ENCODE results near the gene CYS1. TPM values are rescaled to one million over a fixed set of nuclear protein-coding genes. Genes with fewer than 3 reads are reported as not detected.
A peak's percentile ranks its signal among the peaks of the same experiment; 100 is the strongest.

CYS1 gene
- total RNA-seq, 2 donors from 2014 or later, result 0.45 TPM; not detected in 1

- no peak overlapping the region for H3K27ac Mint-ChIP-seq
- peaks cover 6% of the 10 kb centered on the region for H3K36me3 Mint-ChIP-seq
- no peaks in the 10 kb centered on the region for H3K9me3 Mint-ChIP-seq
- H3K4me1 Mint-ChIP-seq (ENCODE audit: low read depth in 2 of 2), result no peaks in the 10 kb centered on the region
- H3K4me3 Mint-ChIP-seq, result no peak overlapping the region
- DNase-seq (ENCODE audit: low spot score), result no peak
- no peak for ATAC-seq
- H3K27me3 Mint-ChIP-seq, result no peaks in the 10 kb centered on the region
These were observed 21.8 kb downstream of the CYS1 start for GRCh38 chr2:10058251-10059015.

DNA sequence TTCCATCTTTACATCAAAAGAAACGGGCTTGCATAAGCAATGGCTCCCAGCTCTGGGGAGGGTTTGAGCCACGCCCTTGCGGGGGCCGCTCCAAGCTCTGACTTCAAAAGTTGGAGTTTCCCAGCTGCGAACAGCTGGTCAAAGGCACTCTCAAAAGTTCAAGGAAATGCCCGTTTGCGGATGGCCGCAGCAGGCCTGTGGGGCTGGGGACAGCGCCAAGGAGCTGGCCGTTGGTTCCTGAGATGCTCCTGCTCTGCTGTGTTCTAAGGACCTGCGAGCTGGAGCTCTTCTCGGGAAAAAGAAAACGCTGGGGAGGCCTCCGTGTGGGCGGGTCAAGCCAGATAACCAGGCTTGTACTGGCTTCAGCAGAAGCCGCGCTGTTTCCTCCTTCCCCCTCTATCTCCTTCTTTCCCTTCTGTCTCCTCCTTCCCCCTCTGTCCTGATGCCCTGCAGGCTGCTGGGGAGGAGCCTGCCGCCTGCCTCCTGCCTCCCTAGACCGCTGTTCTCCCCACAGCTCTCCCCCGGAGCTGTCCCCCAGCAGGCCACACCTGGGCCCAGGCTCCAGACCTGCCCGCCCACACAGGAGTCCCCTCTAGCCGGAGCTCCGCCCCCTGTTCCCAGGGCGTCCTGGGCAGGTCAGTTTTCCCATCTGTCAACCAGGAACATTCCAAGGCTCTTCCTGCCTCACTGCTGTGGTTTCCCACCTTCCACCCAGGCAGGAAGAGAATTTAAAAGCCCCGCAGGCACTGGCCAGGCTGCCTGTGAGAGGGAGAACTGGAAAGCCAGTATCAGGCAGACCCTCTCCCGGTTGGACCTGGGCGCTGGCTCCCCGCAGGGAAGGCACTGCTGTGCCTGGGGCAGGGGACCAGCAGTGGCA, 22.7 kb downstream of the CYS1 start:
- H3K27ac Mint-ChIP-seq, result no peak overlapping the region
- no peak overlapping the region for H3K4me3 Mint-ChIP-seq
- no peaks in the 10 kb centered on the region for H3K27me3 Mint-ChIP-seq
- H3K9me3 Mint-ChIP-seq, result no peaks in the 10 kb centered on the region
- DNase-seq (ENCODE audit: low spot score), result no peak
- ATAC-seq, result no peak
- peaks cover 6% of the 10 kb centered on the region for H3K36me3 Mint-ChIP-seq
- no peaks in the 10 kb centered on the region for H3K4me1 Mint-ChIP-seq (ENCODE audit: low read depth in 2 of 2)

GRCh38 chr2:10056439-10056838, 23.8 kb downstream of the CYS1 start:
- Mint-ChIP-seq H3K36me3 (peaks cover 6% of the 10 kb centered on the region), H3K4me1 (ENCODE audit: low read depth in 2 of 2) (no peaks in the 10 kb centered on the region), H3K4me3 (no peak overlapping the region), H3K27me3 (no peaks in the 10 kb centered on the region), H3K27ac (no peak overlapping the region), H3K9me3 (no peaks in the 10 kb centered on the region)
- DNase-seq (ENCODE audit: low spot score) (no peak), ATAC-seq (no peak)

DNA sequence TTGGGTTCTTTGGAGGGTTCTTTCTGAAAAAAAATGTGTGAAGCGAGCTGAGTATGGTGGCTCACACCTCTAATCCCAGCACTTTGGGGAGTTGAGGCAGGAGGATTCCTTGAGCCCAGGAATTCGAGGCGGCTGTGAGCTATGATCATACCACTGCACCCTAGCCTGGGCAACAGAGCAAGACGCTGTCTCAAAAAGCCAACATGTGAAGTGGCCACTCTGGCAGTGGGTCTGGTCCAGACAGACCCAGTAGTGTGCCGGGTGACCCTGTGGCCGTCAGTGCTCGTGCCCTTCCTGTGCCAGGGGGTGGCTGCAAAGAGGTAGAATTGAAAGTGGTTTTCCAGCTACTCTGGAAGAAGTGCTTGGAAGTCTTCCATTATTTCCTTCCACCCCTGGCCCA, 25.2 kb downstream of the CYS1 start:
- Mint-ChIP-seq H3K27me3 (no peaks in the 10 kb centered on the region), H3K4me3 (no peak overlapping the region), H3K27ac (no peak overlapping the region), H3K36me3 (peaks cover 6% of the 10 kb centered on the region), H3K4me1 (ENCODE audit: low read depth in 2 of 2) (no peaks in the 10 kb centered on the region), H3K9me3 (no peaks in the 10 kb centered on the region)
- ATAC-seq, result no peak
- DNase-seq (ENCODE audit: low spot score), result no peak

- peaks cover 6% of the 10 kb centered on the region for H3K36me3 Mint-ChIP-seq
- H3K27ac Mint-ChIP-seq, result no peak overlapping the region
- H3K4me3 Mint-ChIP-seq, result no peak overlapping the region
- no peak for DNase-seq (ENCODE audit: low spot score)
- H3K27me3 Mint-ChIP-seq, result no peaks in the 10 kb centered on the region
- no peaks in the 10 kb centered on the region for H3K9me3 Mint-ChIP-seq
- peaks cover 0 to 3% of the 10 kb centered on the region in 2 donors for H3K4me1 Mint-ChIP-seq (ENCODE audit: low read depth in 2 of 2)
- no peak for ATAC-seq
These were observed 25.8 kb downstream of the CYS1 start for GRCh38 chr2:10054424-10054823.

DNA sequence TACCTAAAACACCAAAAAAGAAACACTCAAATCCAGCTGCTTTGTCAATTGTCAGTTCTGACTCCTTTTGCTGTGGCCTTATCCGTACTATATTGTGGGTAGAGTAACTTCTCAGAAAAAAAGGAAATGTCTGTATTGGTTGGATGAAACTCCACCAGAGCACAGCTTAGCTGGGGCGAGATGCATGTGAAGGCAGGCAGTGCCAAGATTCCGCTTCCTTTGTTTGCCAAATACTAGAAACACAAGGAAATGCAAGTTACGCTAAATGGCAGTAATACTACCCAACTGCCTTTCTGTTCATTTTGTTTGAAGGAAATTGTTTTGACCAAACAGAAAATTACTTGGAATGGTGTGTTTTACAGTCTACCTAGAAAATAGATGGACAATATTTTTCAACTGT, 26.9 kb downstream of the CYS1 start:
- Mint-ChIP-seq H3K9me3 (no peaks in the 10 kb centered on the region), H3K4me1 (ENCODE audit: low read depth in 2 of 2) (peaks cover 0 to 3% of the 10 kb centered on the region in 2 donors), H3K27me3 (no peaks in the 10 kb centered on the region), H3K4me3 (no peak overlapping the region), H3K27ac (no peak overlapping the region), H3K36me3 (peaks cover 6% of the 10 kb centered on the region)
- DNase-seq (ENCODE audit: low spot score) (no peak), ATAC-seq (no peak)

DNA sequence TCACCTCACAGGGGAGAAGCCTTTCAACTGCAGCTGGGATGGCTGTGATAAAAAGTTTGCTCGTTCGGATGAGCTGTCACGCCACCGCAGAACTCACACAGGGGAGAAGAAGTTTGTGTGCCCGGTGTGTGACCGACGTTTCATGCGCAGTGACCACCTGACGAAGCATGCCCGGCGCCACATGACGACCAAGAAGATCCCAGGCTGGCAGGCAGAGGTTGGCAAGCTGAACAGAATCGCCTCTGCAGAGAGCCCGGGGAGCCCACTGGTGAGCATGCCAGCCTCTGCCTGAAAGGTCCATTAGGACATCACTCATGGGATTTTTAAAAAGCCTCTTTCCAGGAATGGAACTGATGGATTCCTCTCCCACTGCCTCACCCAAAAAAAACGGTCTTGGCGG, 28.0 kb downstream of the CYS1 start:
- Mint-ChIP-seq H3K36me3 (peaks cover 6% of the 10 kb centered on the region), H3K4me3 (no peak overlapping the region), H3K9me3 (no peaks in the 10 kb centered on the region), H3K4me1 (ENCODE audit: low read depth in 2 of 2) (peaks cover 0 to 4% of the 10 kb centered on the region in 2 donors), H3K27me3 (no peaks in the 10 kb centered on the region), H3K27ac (no peak overlapping the region)
- no peak for ATAC-seq
- DNase-seq (ENCODE audit: low spot score), result no peak

DNA sequence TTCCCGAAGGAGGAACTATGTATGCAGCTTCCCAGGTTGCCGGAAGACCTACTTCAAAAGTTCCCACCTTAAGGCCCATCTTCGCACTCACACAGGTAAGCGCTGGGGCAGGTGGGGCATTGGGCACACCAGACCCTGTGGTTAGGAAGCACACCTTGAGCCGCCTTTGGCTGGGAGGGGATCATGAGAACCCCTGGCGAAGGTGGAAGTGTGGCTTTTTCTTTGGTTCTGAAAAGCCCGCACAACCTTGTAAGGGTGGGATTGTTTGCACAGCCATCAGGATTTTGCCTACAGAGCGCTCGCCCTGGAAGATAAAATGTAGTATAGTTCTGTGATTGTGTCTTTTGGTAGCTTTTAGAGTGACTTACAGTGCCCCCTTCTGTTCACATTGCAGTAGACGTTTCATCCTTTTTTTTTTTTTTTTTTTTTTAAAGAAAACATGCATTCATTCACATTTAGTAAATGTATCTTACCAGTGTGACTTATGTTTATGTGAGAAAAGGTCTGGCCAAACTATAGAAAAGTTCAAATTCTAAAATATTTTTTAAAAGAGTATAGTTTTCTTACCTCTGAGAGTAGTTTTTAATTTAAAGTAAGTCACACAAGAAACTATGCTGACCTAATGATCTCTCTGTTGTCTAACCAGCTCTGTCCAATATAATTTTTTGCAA, 31.6 kb downstream of the CYS1 start:
- no peaks in the 10 kb centered on the region for H3K9me3 Mint-ChIP-seq
- ATAC-seq, result no peak
- DNase-seq (ENCODE audit: low spot score), result no peak
- no peaks in the 10 kb centered on the region for H3K27me3 Mint-ChIP-seq
- H3K4me3 Mint-ChIP-seq, result no peak overlapping the region
- no peak overlapping the region for H3K27ac Mint-ChIP-seq
- no peaks in the 10 kb centered on the region for H3K36me3 Mint-ChIP-seq
- peaks cover 0 to 9% of the 10 kb centered on the region in 2 donors for H3K4me1 Mint-ChIP-seq (ENCODE audit: low read depth in 2 of 2)

- Mint-ChIP-seq H3K27me3 (no peaks in the 10 kb centered on the region), H3K9me3 (no peaks in the 10 kb centered on the region), H3K27ac (no peak overlapping the region), H3K4me3 (no peak overlapping the region), H3K4me1 (ENCODE audit: low read depth in 2 of 2) (peaks cover under 1 to 10% of the 10 kb centered on the region in 2 donors), H3K36me3 (no peaks in the 10 kb centered on the region)
- ATAC-seq (no peak), DNase-seq (ENCODE audit: low spot score) (no peak)
These were observed 32.4 kb downstream of the CYS1 start for GRCh38 chr2:10047616-10048500.

DNA sequence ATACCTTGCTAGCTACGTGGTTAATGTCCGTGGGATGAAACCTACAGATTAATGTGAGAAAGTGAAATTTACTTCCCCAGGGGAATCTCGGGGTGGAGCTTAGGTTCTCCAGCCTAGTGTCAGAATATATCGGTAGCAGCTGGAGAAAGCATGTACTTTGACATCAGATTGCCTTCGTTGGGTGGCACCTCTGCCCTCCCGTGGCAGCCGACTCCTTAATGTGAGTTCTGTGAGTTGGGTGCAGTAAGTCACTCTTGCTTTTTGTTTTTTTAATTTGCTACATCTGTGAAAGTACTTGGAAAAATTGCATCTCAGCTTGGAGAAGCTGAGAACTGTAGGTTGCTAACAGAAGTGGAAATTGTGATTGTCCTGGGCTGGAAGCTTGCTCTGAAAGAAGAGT, 33.3 kb downstream of the CYS1 start:
- H3K9me3 Mint-ChIP-seq, result no peaks in the 10 kb centered on the region
- no peak overlapping the region for H3K4me3 Mint-ChIP-seq
- H3K27me3 Mint-ChIP-seq, result no peaks in the 10 kb centered on the region
- DNase-seq (ENCODE audit: low spot score) (no peak), ATAC-seq (no peak)
- H3K36me3 Mint-ChIP-seq, result no peaks in the 10 kb centered on the region
- no peak overlapping the region for H3K27ac Mint-ChIP-seq
- peaks cover 9 to 18% of the 10 kb centered on the region in 2 donors for H3K4me1 Mint-ChIP-seq (ENCODE audit: low read depth in 2 of 2)

GRCh38 chr2:10045561-10046355, 34.5 kb downstream of the CYS1 start:
- Mint-ChIP-seq H3K4me1 (ENCODE audit: low read depth in 2 of 2) (peaks cover 19 to 22% of the 10 kb centered on the region in 2 donors), H3K27me3 (no peaks in the 10 kb centered on the region), H3K4me3 (no peak overlapping the region), H3K9me3 (no peaks in the 10 kb centered on the region), H3K36me3 (no peaks in the 10 kb centered on the region), H3K27ac (peak overlapping the region in 1 of 2 donors; percentile 50)
- ATAC-seq (no peak), DNase-seq (ENCODE audit: low spot score) (no peak)

- Mint-ChIP-seq H3K27ac (peak overlapping the region; percentile 50 to 70), H3K4me1 (ENCODE audit: low read depth in 2 of 2) (peaks cover 23% of the 10 kb centered on the region in 2 donors), H3K27me3 (no peaks in the 10 kb centered on the region), H3K4me3 (peak overlapping the region; percentile 80), H3K36me3 (no peaks in the 10 kb centered on the region), H3K9me3 (no peaks in the 10 kb centered on the region)
- peak; percentile 97 for DNase-seq (ENCODE audit: low spot score)
- peak; percentile 85 to 86 for ATAC-seq
These were observed 36.2 kb downstream of the CYS1 start for GRCh38 chr2:10043906-10044601.

Data from natural killer cell treated with Interleukin-12 subunit alpha and Interleukin-12 subunit beta and Interleukin-15 and Interleukin-18, amount 100 ng/mL, for 72 hours (primary cell).